ENCODE results near the gene LGR6.

Gene LGR6

DNA sequence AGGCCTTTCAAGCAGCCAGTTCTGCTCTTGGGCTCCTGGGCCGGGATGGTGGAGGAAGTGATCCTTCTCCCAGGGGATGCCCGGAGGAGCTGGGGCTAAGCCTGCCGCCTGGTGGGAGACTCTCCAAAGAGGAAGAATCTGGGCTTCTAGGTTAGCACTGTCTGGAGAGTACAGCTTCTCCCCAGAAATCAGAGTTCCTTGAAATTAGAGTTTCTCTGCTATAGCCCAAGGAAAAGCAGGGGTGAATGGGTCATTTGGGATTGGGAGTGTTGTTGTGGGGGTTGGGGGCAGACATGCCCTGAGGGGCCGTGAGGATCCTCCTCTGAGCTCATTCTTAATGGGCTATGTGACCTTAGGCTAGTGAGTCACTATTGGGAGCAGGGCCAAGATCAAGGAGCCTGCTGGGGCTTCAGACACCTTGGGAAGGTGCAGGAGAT lies 6.5 kb downstream of the LGR6 start:
- DNase-seq: no peak

DNA sequence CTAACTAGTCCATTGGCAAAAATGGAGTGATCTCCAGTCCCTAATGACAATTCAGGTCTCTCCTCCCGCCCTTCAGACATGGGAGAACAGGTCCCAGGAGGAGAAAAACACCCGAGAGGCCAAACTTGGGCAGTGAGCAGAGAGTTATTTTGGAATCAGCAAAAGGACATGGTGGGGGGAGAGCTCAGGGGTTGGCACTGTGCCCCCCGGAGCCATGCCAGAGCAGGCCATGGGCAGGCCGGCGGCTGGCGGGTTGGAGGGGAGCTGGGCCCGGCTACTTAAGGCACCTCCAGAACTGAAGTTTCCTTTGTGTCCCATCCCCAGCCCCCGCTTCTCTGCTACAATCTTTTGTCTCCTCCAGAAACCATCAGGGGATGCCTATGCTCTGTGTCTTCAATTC lies 7.1 kb downstream of the LGR6 start:
- DNase-seq: no peak

DNA sequence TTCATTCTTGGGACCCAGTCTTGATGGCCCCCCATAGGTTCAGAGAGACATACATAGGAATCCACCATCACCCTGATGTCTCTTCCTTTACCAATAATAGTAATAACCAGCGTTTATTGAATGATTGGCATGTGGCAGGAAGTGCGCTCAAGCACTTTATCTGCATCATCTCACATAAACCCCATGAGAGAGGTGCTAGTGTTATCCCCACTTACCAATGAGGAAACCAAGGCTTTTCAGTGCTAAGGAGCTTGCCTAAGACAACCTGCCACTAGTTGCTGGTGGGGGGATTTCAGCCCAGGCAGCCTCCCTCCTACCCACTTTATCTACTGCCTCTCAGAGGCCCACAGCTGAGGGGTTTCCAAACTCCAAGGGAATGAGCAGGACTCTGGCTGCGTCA lies 7.7 kb downstream of the LGR6 start:
- no peak for DNase-seq

DNA sequence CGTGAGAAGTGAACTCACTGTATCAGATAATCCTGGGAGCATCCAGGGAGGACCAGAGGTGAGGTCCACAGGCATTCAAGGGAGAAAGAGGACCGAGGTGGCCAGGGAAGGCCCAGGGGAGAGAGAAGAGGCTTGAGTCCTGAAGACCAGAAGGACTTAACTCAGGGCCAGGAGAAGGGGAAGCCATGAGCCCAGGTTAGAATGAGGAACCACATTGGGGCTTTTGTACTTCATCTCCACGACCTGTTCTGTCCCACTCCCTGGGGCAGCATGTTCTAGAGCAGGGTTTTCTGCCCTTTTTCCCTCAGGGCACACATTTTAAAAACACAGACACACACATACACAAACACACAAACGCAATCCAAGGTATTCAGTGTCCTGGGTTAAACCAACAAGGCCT lies 8.4 kb downstream of the LGR6 start:
- no peak for DNase-seq

DNA sequence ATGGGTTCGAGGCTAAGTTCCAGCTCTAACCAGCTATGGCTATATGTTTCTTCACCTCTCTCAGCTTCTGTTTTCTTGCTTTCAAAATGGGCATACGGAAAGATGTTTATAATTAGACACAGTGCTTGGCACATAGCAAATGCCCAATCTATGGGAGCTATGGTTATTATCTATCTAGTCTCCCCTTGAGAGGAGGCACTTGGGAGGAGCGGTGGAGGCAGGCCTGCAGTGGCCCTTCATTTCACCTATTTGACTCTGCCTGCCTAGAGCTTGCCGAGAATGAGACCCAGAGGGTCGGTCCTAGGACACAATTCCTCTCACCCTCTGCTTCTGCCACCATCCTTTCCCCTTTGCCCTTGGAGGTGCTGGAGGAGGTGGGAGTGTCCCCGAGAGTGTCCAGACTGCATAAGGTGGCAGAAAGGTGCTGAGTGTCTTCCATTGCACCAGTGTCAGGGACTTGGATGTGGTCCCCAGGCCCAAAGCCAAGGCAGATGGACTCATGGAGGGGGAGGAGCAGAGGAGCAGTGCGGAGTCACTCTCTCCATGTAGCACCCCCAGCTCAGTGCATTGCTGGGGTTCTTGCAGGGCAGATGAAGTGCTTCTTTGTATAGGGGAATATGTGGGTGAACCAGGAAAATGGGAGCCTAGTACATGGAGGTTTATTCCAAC lies 9.0 kb downstream of the LGR6 start:
- DNase-seq: no peak

DNA sequence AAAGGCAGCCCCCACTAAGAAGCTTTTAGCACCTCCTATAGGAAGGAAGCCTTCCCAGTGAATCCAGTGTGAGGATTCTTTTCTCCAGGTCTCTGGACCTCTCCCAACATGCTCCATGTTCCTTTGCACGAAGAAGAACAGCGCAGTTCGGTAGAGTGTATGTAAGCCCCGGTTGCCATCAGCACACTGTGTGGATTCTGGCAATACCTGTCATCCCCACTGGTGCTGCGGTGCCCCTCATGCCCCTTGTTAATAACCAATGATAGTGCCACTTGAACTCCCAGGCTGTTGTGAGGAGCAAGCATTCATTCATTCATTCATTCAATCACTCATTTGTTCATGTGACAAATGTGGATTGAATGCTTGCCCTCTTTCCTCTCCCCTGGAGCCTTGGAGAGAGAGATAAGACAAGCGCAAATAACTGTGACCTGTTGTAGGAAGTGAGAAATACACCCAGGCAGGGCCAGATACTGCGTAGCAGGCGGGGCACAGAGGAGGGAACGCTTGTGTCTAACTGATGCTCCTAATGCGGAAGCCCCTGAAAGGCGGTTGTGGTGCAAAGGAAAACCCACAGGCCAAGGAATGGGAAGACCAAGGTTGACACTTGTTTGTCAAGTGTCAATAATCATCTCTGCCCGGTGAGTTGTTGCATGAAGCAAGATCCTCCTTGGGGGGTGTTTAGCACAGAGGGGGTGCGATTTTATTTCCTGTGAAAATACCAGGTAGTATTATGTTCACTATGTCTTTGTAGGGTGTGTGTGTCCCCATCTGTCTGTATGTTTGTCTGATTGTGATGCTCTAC lies 9.8 kb downstream of the LGR6 start:
- no peak for DNase-seq

DNA sequence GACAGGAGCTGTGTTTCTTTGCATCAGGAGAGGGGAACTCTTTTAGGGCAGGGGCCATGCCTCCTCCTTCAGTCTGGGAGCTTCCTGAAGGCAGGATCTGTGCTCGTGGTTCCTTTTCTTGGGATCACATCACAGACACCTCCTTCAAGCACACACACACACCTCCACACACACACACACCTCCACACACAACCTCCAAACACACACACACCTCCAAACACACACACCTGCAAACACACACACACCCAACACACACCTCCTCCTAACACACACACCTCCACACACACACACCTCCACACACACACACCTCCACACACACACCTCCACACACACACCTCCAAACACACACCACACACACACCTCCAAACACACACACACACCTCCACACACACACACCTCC lies 10.5 kb downstream of the LGR6 start:
- DNase-seq: no peak

DNA sequence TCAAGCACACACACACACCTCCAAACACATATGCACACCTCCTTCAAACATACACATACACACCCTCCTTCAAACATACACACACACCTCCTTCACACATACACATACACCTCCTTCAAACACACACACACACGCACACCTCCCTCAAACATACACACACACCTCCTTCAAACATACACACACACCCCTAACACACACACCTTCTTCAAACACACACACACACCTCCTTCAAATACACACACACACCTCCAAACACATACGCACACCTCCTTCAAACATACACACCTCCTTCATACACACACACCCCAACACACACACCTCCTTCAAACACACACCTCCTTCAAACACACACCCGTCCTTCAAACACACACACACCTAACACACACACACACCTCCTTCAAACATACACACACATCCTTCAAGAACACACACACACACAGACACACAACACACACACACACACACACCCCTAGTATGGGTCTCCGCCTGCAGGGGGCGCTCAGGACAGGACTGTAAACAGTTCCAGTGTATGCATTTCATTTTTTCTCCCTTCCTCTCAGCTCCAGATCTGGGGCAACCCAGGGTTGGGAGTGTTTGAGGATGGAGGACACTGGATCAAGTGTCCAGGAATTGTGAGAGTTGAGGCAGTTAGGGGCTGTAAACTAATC lies 12.1 kb downstream of the LGR6 start:
- DNase-seq: peak; percentile 51

DNA sequence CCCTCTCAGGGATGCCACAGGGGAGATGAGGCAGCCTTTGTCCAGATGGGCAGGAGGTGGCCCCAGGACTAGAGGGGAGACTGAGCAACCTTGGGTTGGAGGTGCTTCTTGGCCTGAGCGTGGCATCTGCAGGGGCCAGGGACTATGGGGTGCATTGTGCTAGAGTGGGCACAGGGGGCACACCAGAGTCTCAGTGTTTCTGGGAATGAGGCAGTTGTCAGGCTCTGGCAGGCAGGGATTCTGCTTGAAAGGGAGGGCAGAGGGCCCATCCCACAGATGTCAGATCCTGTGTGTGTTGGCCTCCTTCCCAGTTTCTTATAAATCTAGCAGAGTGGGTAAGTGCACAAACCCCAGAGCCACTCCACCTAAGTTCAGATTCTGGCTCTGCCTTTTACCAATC lies 13.7 kb downstream of the LGR6 start:
- DNase-seq: no peak

DNA sequence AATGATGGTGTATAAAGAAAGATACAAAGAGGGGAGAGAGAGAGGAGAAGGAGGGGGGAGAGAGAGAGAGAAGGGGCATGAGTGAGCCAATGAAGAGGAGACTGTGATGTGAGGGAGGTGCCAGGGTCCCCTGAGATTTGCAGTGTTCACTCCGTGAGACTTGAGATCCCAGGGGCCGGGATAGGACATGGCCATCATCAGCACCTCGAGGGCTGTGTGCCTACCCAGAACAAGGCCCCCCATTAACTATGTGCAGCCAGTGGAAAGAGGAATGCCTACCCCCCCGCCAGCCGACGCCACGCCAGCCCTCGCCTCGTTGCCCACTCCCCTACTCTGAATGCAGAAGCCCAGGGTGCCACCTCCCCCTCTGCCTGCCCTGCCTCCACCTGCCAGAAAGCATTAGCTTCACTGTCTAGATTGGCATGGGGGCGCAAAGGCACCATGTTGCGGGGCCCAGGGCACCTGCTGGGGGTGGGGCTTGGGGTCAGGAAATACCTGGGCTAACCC lies 14.8 kb downstream of the LGR6 start:
- peak; percentile 81 for DNase-seq

DNA sequence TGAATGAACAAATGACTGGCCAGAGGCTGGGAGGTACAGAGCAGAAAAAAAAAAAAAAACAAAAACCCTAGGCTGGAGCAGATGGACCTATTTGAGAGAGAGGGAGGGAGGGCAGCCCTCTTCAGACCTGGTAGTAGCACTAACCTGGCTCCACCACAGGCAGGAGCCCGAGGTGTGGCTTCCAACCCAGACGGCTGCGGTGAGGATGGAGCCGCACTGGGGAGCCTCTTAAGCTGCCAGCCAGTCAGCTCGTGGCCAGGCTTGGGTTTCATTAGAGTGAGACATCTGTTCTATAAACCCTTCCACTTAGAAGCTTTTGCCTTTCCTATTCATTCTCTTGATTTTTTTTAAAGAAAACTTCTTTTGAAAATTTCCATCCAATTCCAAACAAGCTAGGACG lies 16.8 kb downstream of the LGR6 start:
- no peak for DNase-seq

DNA sequence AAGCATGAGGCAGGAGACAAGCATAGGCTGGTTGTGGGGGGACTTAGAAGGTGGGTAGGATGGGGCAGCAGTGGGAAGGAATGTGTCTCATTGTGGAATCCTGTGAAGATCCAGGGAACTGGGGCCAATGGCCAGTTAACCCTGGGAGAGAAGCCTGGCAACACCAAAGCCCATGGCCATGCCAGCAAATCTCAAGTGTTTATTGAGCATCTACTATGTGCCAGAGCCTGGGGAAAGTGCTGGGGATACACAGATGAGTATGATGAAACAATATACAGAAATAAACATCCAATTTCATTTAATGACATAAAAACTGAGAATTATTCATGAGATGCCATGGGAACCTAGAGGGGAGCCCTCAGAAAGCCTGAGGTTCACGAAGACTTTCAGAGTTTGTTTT lies 17.4 kb downstream of the LGR6 start:
- DNase-seq: no peak

DNA sequence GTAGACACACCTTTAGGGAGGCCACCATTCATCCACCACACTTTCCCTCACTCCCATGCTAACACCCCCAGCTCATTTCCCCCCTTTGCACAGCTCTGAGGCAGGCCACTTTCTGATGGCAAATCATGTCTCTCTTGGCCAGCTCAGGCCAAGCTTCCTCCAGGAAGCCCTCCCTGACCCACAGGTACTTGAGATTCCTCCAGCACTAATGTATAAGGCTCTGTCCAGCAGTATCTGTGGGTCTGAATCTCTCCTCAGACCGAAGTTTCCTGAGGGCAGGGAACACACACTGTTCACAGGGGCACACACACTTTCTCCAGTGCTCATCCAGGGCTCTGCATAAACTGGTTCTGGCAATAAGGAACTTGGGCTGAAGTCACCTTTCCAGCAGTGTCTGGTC lies 19.2 kb downstream of the LGR6 start:
- no peak for DNase-seq

DNA sequence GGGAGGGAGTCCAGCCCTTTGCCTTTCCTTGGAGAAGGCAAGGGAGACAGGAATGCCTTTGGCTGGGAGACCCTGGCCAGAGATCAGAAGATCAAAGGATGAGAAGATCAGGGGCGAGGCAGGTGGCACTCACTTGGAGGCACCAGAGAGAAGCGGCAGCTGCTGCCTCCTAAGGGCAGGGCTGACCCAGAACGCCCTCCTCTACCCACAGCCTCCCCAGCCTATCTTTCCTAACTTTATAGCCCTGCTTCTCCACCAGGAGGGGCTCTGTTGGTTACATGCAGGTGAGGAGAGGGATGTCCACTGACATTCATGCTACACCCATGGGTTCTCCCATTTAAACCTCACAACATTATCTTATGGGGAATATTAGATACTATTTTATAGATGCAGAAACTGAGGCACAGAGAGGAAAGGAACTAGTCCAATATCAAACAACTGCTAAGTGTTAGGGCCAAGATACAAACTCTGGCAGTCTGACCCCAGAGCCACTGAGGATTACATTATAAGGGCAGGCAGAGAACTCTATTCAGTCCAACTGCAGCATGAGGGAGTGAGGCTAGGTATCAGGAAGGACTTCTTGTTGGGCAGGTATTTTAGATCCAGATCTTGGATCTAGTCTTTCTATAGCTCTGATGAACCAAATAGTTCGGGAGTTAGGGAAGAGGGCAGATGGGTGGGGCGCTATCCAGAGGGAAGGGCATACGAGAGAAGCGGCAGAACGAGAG lies 19.9 kb downstream of the LGR6 start:
- DNase-seq: no peak

DNA sequence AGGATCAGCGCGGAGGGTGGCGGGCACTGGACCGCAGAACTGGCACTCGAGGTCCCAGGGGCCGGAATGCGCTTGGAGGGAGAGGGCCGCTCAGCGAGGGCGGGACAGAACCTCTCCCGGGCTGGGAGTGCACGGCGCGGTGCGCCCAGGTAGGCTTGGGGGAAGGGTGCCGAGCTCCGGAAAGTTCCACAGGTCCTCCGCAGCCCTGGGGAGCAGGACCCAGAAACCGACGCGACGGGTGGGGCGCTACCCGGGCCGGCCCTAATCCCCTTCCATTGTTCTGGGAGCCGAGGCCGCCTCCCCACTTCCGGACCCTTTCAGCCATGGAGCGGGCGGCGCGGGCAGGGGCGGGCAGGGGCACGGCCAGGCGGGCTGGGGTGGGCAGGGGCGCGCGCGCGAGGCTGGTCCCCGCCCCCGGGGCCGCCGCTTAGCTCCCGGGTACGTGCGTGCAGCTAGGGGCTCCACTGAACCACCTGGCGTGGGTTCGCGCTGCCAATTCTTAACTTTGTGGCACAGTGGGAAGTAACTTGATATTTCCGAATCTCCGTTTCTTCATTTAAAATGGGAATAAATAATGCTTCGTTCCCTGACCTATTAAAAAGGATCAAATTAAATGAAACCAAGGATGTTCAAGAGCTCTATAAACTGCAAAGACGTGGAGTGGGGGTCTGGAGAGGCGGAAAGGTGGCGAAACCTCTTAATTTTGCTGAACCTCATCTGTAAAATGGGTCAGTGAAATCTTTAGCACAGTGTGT lies 20.7 kb downstream of the LGR6 start:
- peak; percentile 56 for DNase-seq

DNA sequence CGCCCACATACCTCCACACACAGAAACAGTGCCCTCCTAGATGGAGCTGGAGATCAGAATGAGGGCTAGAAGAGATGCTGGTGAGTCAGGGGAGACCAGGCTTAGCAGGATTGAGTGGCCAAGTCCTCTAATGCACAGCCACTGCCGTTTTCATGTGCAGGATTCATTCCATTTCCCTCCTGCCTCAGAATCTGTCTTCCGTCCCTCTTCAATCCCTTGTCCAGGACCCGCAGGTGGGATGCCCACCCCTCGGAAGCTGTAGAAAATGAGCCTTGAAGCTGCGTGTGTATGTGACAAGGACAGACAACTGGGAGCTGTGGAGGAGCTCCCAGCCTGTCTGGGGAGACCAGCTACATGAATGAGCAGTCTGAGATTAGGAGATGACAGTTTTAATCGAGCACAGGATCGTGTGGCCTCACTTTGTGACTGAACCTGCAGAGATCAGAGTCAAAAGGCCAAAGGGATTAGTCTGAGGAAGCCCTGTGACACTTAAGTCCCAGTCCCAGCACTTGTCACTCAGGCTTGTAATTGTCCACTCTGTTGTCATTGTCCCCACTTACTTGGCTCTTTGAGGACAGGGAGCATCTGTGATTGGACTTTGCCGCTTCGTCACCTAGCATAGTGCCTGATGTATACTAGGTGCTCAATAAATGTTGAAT lies 22.0 kb downstream of the LGR6 start:
- no peak for DNase-seq

DNA sequence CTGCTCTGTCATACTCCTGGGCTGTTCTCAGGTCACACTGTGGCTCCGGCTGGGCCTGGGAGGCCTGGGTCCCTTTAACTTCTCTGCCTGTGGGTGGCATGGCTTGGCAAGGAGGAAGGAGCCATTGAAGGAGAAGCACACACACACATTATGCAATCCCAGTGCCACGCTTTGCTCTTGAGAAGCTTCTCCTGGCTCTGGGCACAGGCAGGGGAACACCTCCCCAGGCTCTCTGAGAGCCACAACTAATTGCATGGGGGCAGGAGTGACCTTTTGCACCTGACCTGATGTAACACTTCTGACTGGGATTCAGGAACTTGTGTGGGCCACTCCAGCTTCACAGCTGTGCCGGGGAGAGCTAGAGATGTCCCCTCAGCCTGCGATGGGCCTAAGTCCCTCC lies 23.1 kb downstream of the LGR6 start:
- no peak for DNase-seq

DNA sequence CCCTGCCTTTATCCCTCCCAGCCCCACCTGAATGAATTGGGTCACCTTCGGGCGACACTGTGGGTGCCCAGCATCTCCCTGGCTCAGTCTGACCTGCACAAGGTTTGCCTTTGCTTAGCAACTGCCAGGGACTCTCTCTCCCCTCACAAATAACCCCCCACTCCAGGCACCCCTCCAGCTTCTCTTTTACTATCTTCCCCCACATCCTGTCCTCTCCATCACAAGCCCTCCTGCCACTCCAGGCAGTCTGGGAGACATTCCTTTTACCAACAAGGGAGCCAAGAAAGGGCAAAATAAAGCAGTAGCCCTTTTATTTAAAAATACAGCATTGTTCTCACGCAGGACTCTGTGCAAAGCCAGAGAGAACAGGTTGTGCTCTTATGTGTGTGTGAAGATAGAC lies 23.9 kb downstream of the LGR6 start:
- DNase-seq: no peak

DNA sequence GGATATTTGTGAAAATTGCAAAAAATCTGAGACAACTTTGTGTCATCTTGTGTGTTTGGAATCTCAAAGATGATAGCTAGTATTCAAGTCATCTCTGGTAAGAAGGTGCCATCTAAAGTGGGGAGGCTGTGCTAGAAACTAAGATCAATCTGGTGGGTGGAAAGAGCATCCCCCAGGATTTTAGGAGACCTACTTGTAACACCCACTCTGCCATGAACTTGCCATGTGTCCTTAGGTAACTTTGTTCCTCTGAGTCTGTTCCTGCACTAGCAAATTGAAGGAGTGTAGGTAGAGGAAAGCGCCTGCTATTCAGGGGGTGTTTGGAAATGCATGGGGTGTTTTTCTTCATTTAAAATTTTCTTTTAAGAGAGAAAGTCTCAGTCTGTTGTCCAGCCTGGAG lies 24.4 kb downstream of the LGR6 start:
- no peak for DNase-seq

DNA sequence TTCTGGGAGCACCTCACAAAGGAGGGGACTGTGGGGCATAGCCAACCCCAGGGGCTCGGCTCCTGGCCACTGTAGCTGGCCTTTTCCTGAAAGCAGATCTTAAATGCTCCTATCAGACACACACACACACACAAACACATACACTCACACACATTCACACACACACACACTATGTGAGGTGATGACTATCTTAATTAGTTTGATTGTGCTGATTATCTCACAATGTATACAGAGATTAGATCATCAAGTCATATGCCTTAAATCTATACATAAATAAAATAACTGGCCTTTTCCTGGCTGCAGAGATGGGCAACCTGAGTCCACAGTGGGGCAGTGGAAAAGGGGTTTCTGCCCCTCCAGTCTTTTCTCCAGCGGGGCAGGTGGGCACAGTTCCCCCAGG lies 27.1 kb downstream of the LGR6 start:
- DNase-seq: no peak

DNA sequence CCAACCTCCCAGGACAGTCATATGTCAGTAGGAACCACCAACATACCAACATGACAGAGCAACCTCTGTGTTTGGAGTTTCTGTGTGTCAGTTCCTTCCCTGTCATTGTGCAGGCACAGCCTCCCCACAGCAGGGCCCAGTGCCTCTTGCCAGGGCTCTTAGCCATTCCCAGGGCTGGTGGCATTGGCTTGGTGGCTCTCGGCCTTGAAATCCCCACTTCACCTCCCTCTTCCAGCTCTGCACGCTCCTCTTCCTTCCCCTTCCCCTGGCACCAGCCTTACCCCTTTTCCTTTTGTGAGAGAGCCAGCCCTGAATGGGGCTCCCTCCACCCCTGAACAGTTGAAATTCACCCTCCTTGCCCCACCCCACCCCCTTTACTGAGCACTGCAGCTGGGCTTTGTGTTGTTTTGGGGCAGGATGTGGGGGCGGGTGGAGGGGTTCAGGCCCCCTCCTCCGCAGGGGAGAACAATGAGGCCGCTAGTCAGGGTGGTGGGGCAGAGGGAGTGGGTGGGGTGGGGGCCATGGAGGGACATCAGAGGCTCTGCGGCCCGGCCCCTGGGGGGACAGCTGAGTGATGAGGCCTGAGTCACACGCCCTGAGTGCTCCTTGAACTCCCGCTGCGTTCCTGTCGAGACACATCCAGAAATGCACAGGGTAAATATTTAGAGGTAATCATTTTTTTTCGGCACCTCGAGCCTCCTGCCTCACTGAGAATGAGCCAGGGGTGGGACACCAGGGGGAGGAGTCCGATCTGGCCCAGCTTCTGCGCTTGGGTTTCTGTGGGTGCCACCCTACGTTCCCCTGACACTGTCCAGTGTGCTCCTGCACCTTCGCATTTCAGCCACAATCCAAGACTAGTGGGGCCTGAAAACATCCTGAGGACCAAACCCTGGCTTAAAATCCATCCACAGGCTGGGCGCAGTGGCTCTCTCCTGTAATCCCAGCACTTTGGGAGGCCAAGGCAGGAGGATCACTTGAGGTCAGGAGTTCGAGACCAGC lies 28.6 kb downstream of the LGR6 start:
- no peak for DNase-seq
